K562 (cell line): ENCODE measurements around the gene NUP188. TPM values are rescaled to one million over a fixed set of nuclear protein-coding genes. Genes with fewer than 3 reads are reported as not detected.

Experiments
- HDAC2 ChIP-seq: fragments of 450-650 bp; IDR thresholded peaks from 2 replicates; pipeline ENCODE4 v1.6.1; 2016; ENCODE audit warnings: mild to moderate bottlenecking
- KLF10 ChIP-seq: fragments of 250-450 bp; sonication (Bioruptor Pico); IDR thresholded peaks from 2 replicates; pipeline ENCODE4 v1.6.1; 2021; ENCODE audit warnings: matching md5 sums
- SIRT6 ChIP-seq: IDR thresholded peaks from one replicate; pipeline ENCODE4 v1.6.1; 2012; ENCODE audit warnings: low read depth, mild to moderate bottlenecking, control low read depth, inconsistent platforms, low read length, moderate library complexity
- TRIM24 ChIP-seq, 2 experiments: fragments of 450-650 bp; IDR thresholded peaks; 2 replicates each; pipeline ENCODE4 v1.6.1; 2016
- ZNF77 ChIP-seq: fragments of 250-450 bp; sonication (Bioruptor Pico); IDR thresholded peaks from 2 replicates; pipeline ENCODE4 v1.5.0; 2020
- polyA plus RNA-seq, 8 experiments: library from polyadenylated mRNA; depleted of rRNA in 4 of 8; stranded (reverse) in 5 of 8; unstranded in 3 of 8; fragments of >200 nt; fragmentation: Nextera tagmentation in 2 of 8; fragmentation: Illumina TruSeq in 1 of 8; extraction: Ambion mirVana in 2 of 8; extraction: Trizol in 1 of 8; gene quantifications; 2 replicates each; pipeline versions ENCODE4 v1.2.1 to v1.2.3, GENCODE V29; 2011 to 2014; ENCODE audit warnings: inconsistent platforms in 1 of 8, missing spikeins in 1 of 8
- total RNA-seq, 7 experiments: library from RNA; depleted of rRNA in 6 of 7; stranded (reverse); fragments of >200 nt in 6 of 7; fragmentation: Illumina TruSeq in 2 of 7; extraction: Trizol in 2 of 7; gene quantifications; 2 replicates each; pipeline versions ENCODE4 v1.2.1 to v1.2.3, GENCODE V29; 2011 to 2021; ENCODE audit warnings: low replicate concordance in 1 of 7
- TF ChIP-seq, protein P1 (sequence below): sonication (generic); formaldehyde crosslinking; IDR thresholded peaks from 2 replicates; pipeline ENCODE4 v1.8.0; 2022; ENCODE audit warnings: missing genetic modification reagents, mild to moderate bottlenecking, borderline replicate concordance
- TF ChIP-seq, protein P2 (sequence below): fragments of 250-450 bp; sonication (Bioruptor Pico); IDR thresholded peaks from 2 replicates; pipeline ENCODE4 v1.5.0; 2021
- TF ChIP-seq, protein P3 (sequence below): sonication (generic); formaldehyde crosslinking; IDR thresholded peaks from 2 replicates; pipeline ENCODE4 v1.8.0; 2022; ENCODE audit warnings: missing genetic modification reagents, mild to moderate bottlenecking, moderate library complexity, borderline replicate concordance

The NUP188 gene
- total and polyA plus RNA-seq, 9 of the 15 experiments (the other 6 are each of a cell fraction or from before 2014, with no cell fraction given), result 11.7 to 135 (median 70.6) TPM

DNA sequence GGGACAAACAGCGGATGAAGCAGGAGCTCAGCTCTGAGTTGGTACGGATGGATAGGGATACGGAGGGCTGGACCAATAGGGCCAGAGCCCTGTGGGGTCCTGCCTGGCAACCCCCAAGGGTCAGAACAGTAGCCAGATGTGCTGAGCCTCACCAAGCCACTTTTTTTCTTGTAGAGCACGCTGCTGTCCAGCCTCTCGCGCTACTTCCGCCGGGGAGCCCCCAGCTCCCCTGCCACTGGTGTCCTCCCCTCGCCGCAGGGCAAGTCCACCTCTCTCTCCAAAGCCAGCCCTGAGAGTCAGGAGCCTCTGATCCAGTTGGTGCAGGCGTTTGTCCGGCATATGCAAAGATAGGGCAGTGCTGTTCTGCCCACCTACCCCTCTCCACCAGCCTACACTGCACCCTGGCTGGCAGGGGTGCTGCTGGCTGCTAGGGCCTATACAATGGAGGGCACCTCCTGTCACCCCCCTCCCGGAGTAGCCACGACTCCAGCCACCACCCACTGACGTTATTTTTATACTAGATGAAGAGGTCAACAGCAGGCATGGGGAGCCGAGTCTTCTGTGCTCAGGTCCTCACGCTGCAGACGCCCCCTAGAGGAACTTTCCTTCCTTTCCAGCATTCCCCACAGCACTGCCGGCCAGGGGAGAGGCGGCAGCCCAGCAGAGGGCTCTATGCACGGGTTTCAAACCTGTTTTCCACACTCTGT is 59.0 kb downstream of the NUP188 start (continued):
- TF ChIP-seq, protein P1, sequence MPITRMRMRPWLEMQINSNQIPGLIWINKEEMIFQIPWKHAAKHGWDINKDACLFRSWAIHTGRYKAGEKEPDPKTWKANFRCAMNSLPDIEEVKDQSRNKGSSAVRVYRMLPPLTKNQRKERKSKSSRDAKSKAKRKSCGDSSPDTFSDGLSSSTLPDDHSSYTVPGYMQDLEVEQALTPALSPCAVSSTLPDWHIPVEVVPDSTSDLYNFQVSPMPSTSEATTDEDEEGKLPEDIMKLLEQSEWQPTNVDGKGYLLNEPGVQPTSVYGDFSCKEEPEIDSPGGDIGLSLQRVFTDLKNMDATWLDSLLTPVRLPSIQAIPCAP (CRISPR knock-in tag), result no peak
- TF ChIP-seq HDAC2 (no peak), ZNF77 (no peak), TRIM24 (IDR thresholded peaks at IDR 0.05) (no peak), KLF10 (CRISPR knock-in tag) (no peak), SIRT6 (no peak)
- TF ChIP-seq, protein P2, sequence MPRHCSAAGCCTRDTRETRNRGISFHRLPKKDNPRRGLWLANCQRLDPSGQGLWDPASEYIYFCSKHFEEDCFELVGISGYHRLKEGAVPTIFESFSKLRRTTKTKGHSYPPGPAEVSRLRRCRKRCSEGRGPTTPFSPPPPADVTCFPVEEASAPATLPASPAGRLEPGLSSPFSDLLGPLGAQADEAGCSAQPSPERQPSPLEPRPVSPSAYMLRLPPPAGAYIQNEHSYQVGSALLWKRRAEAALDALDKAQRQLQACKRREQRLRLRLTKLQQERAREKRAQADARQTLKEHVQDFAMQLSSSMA, result no peak
- TF ChIP-seq, protein P3, sequence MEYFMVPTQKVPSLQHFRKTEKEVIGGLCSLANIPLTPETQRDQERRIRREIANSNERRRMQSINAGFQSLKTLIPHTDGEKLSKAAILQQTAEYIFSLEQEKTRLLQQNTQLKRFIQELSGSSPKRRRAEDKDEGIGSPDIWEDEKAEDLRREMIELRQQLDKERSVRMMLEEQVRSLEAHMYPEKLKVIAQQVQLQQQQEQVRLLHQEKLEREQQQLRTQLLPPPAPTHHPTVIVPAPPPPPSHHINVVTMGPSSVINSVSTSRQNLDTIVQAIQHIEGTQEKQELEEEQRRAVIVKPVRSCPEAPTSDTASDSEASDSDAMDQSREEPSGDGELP (CRISPR knock-in tag), result no peak
- TF ChIP-seq, all 486 proteins: peak for 50
